RPMI7951 (cell line): ENCODE results near the gene RSRP1. TPM values are rescaled to one million over a fixed set of nuclear protein-coding genes. Genes with fewer than 3 reads are reported as not detected.

Experiments
- total RNA-seq: library from RNA; depleted of rRNA; stranded (reverse); fragments of >200 nt; shearing (Covaris generic); gene quantifications from 2 replicates; pipeline ENCODE4 v1.2.3, GENCODE V29; 2014; rRNA removed

The RSRP1 gene
- total RNA-seq, 1 experiment from 2014 or later, result 57.9 TPM

Other genes starting within 250 kb of the RSRP1 start
- gene SYF2, start 15.0 kb downstream of the RSRP1 start, total RNA-seq, result 58.1 and 66.8 TPM in 2 replicates
- gene RHD, start 25.1 kb upstream of the RSRP1 start, total RNA-seq, result not detected in 2 replicates
- 124 and 132 TPM in 2 replicates for gene TMEM50A, start 90.9 kb upstream of the RSRP1 start, total RNA-seq
- gene RHCE, start 173.4 kb upstream of the RSRP1 start, total RNA-seq, result 0.24 and 0.78 TPM in 2 replicates
- 14.7 and 19.2 TPM in 2 replicates for gene MACO1, start 183.4 kb upstream of the RSRP1 start, total RNA-seq